ENCODE measurements around the gene IDUA. TPM values are rescaled to one million over a fixed set of nuclear protein-coding genes. Genes with fewer than 3 reads are reported as not detected.

The IDUA gene
- total RNA-seq, 1 experiment from 2014 or later, result 10.1 TPM

DNA sequence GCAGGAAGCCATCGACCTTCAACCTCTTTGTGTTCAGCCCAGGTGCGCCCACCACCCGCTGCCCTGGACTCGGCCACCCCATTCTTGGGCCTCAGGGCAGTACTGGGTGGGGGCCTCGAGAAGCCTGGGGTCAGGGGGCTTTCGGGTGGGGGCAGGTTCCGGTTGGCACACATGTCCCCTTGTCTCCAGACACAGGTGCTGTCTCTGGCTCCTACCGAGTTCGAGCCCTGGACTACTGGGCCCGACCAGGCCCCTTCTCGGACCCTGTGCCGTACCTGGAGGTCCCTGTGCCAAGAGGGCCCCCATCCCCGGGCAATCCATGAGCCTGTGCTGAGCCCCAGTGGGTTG, 17.2 kb downstream of the IDUA start:
- BruUV-seq (replicated peaks), result no TSS peak
- ATAC-seq, result no peak
- Histone ChIP-seq H3K9ac (ENCODE audit: low read length) (no peak overlapping the region), H3K9me3 (ENCODE audit: low read length) (no peaks in the 10 kb centered on the region), H3K27ac (ENCODE audit: low read length) (no peak overlapping the region), H3K36me3 (ENCODE audit: low read depth, low read length) (no peaks in the 10 kb centered on the region), H3F3A (ENCODE audit: low read length, unreplicated experiment) (no peaks in the 10 kb centered on the region), H3K4me1 (ENCODE audit: insufficient read depth, low read length) (no peaks in the 10 kb centered on the region), H3K79me2 (ENCODE audit: low read length) (no peaks in the 10 kb centered on the region), H3K27me3 (ENCODE audit: low read length) (peaks cover 10% of the 10 kb centered on the region; the same call in 1 of the 2 replicates), H3K9me2 (replicated peaks; ENCODE audit: low read length) (no peaks in the 10 kb centered on the region), H4K20me1 (ENCODE audit: low read length) (no peaks in the 10 kb centered on the region), H3K4me3 (ENCODE audit: low read length) (no peak overlapping the region), H3K4me2 (ENCODE audit: low read length) (no peak overlapping the region), H2AFZ (ENCODE audit: low read length) (no peak overlapping the region)
- no peak for TF ChIP-seq EZH2phosphoT487 (IDR thresholded peaks at IDR 0.05; ENCODE audit: borderline replicate concordance, low read length)
- TF ChIP-seq, protein P1, sequence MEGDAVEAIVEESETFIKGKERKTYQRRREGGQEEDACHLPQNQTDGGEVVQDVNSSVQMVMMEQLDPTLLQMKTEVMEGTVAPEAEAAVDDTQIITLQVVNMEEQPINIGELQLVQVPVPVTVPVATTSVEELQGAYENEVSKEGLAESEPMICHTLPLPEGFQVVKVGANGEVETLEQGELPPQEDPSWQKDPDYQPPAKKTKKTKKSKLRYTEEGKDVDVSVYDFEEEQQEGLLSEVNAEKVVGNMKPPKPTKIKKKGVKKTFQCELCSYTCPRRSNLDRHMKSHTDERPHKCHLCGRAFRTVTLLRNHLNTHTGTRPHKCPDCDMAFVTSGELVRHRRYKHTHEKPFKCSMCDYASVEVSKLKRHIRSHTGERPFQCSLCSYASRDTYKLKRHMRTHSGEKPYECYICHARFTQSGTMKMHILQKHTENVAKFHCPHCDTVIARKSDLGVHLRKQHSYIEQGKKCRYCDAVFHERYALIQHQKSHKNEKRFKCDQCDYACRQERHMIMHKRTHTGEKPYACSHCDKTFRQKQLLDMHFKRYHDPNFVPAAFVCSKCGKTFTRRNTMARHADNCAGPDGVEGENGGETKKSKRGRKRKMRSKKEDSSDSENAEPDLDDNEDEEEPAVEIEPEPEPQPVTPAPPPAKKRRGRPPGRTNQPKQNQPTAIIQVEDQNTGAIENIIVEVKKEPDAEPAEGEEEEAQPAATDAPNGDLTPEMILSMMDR (conservative IDR thresholded peaks at IDR 0.05; ENCODE audit: low read depth, low read length), result no peak
- no peak for TF ChIP-seq EZH2 (IDR thresholded peaks at IDR 0.05; ENCODE audit: low read length, unreplicated experiment)
- POLR2A ChIA-PET (ENCODE audit: unreplicated experiment), result no interaction called here
- CTCF ChIA-PET, result no interaction called here
- no peak for DNase-seq
- intact Hi-C loops (cut with micrococcal nuclease), result no loop called here

DNA sequence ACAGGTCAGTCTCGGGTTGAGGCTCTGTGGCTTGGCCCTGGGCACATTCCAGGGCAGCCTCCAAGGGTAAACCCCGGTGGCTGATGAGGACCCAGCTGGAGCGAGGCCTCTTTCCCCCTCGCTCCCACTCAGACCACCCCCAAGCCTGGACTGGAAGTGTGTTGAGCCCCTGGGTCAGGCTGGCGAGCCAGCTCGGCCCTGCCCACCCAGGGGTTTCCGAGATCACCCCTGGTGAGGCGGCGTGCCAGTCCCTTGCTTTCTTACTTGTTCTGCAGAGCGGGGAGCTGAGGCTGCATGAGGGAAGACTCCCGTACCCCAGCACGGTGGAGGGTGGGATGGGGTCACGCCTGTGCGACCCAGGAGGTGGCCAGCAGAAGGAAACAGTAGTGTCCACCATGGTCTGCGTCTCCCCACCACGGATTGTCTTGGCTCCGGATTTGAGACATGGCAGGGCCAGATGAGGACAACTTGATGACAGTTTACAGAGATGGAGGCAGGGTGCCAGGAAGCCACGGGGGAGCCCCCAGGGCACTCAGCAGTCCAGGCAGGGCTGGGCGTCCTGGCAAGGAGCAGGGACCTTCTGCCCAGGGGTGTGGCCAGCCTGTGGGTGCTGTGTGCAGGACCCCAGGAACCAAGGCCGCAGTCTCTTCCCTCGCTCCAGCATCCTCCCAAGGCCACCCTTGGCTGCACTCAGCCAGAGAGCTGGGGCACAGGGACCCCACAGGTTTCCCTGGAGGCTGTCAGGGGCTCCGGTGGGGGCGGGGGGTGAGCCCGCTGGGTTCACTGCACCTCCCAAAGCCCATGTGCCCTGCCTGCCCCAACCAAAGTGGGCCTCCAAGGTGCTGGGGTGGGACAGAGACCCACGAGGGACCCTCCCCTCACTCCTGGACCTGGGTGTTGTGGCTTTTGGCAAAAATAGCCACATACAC, 18.0 kb downstream of the IDUA start:
- intact Hi-C loops (cut with micrococcal nuclease), result no loop called here
- ChIA-PET CTCF (no interaction called here), POLR2A (ENCODE audit: unreplicated experiment) (no interaction called here)
- Histone ChIP-seq H3K4me3 (ENCODE audit: low read length) (no peak overlapping the region), H3K9me3 (ENCODE audit: low read length) (no peaks in the 10 kb centered on the region), H3K27me3 (ENCODE audit: low read length) (peaks cover 10% of the 10 kb centered on the region; the same call in 1 of the 2 replicates), H3K9me2 (replicated peaks; ENCODE audit: low read length) (no peaks in the 10 kb centered on the region), H3K36me3 (ENCODE audit: low read depth, low read length) (no peaks in the 10 kb centered on the region), H3K79me2 (ENCODE audit: low read length) (no peaks in the 10 kb centered on the region), H3K4me1 (ENCODE audit: insufficient read depth, low read length) (no peaks in the 10 kb centered on the region), H2AFZ (ENCODE audit: low read length) (no peak overlapping the region), H4K20me1 (ENCODE audit: low read length) (no peaks in the 10 kb centered on the region), H3F3A (ENCODE audit: low read length, unreplicated experiment) (no peaks in the 10 kb centered on the region), H3K9ac (ENCODE audit: low read length) (no peak overlapping the region), H3K27ac (ENCODE audit: low read length) (no peak overlapping the region), H3K4me2 (ENCODE audit: low read length) (no peak overlapping the region)
- DNase-seq (no peak), ATAC-seq (no peak)
- no TSS peak for BruUV-seq (replicated peaks)
- TF ChIP-seq EZH2phosphoT487 (IDR thresholded peaks at IDR 0.05; ENCODE audit: borderline replicate concordance, low read length), result no peak
- no peak for TF ChIP-seq EZH2 (IDR thresholded peaks at IDR 0.05; ENCODE audit: low read length, unreplicated experiment)
- TF ChIP-seq, protein P1 (conservative IDR thresholded peaks at IDR 0.05; ENCODE audit: low read depth, low read length), result no peak

DNA sequence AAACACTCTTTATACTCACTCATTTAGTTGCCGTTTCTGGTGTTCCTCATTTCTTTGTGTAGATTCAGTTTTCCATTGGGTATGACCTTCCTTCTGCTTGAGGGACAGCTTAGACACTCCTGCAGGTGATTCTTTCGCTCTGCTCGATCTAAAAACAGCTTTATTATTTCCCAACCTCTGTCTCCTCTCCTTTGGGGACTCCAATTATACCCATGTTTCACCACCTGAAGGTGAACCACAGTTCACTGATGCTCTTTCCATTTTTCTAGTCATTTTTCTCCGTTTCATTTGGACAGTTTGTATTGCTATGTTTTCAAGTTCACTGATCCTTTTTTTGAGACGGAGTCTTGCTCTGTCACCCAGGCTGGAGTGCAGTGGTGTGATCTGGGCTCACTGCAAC, 20.0 kb downstream of the IDUA start:
- Histone ChIP-seq H2AFZ (ENCODE audit: low read length) (no peak overlapping the region), H3K27me3 (ENCODE audit: low read length) (peaks cover 10% of the 10 kb centered on the region; the same call in 1 of the 2 replicates), H4K20me1 (ENCODE audit: low read length) (no peaks in the 10 kb centered on the region), H3F3A (ENCODE audit: low read length, unreplicated experiment) (no peaks in the 10 kb centered on the region), H3K9me2 (replicated peaks; ENCODE audit: low read length) (no peaks in the 10 kb centered on the region), H3K9ac (ENCODE audit: low read length) (no peak overlapping the region), H3K9me3 (ENCODE audit: low read length) (no peaks in the 10 kb centered on the region), H3K4me1 (ENCODE audit: insufficient read depth, low read length) (peaks cover 6% of the 10 kb centered on the region), H3K79me2 (ENCODE audit: low read length) (no peaks in the 10 kb centered on the region), H3K27ac (ENCODE audit: low read length) (no peak overlapping the region), H3K4me3 (ENCODE audit: low read length) (no peak overlapping the region), H3K4me2 (ENCODE audit: low read length) (no peak overlapping the region), H3K36me3 (ENCODE audit: low read depth, low read length) (no peaks in the 10 kb centered on the region)
- POLR2A ChIA-PET (ENCODE audit: unreplicated experiment), result no interaction called here
- no peak for ATAC-seq
- no peak for DNase-seq
- CTCF ChIA-PET, result no interaction called here
- no TSS peak for BruUV-seq (replicated peaks)
- intact Hi-C loops (cut with micrococcal nuclease), result no loop called here
- TF ChIP-seq, protein P1 (conservative IDR thresholded peaks at IDR 0.05; ENCODE audit: low read depth, low read length), result no peak
- TF ChIP-seq EZH2 (IDR thresholded peaks at IDR 0.05; ENCODE audit: low read length, unreplicated experiment) (no peak), EZH2phosphoT487 (IDR thresholded peaks at IDR 0.05; ENCODE audit: borderline replicate concordance, low read length) (no peak)
